Stimulated activated CD8-positive, alpha-beta memory T cell treated with anti-CD3 and anti-CD28 coated beads, Interleukin-12 subunit alpha, Interleukin-12 subunit beta, amount 100 ng/mL, for 24 hours (primary cell): ENCODE results near the gene EIF1AD.
"Not testable (repeated sequence)": the region's sequence is repeated elsewhere in the genome, so short reads cannot be mapped to it uniquely, and the experiment has no call there.

Experiments used
- DNase-seq: peaks from one replicate; pipeline ENCODE4 v3.0.0-alpha.2; 2020; ENCODE audit errors: extremely low read depth

EIF1AD gene, protein sequence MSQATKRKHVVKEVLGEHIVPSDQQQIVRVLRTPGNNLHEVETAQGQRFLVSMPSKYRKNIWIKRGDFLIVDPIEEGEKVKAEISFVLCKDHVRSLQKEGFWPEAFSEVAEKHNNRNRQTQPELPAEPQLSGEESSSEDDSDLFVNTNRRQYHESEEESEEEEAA

DNA sequence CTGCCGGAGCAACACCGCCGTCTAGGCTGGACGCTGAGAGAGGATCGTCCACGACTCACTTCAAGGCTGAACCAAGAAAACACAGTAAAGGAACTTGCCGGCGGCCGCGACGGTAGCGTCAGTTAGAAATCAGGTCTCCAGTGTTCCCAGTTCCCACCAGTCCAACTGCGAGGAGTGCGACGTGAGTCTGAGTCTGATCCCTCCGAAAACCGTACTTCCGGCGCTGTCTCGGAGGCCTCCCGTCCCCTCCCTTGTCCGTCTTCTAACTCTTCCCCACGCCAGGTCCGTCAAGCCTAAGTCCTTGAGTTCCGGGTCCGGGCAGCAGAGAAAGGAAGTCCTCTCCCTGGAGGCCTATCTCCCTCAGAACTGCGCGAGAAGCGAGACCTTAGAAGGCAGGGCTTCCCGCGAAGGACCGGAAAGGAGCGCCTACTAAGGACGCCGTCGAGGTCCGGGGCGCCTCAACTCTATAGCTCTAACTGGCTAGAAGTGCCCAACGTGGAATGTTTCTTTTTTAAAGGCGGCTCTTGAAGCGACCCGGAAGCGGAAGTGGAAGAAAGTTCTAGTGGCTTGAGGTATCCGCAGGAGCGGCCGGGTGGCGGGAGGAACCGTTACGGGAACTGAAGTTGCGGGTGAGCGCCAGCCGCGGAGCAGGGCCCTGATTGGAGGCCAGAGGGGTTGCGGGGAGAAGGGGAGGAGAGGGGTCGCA is at the start of gene EIF1AD, which contains the start of gene BANF1:
TSS of gene EIF1AD (minus strand) at position 216 of the 706 bp plus-strand sequence. CDS start 1,768 bp downstream, outside the sequence.
TSS of gene BANF1 (plus strand) at position 562 of the 706 bp plus-strand sequence. CDS start 748 bp downstream, outside the sequence.
- DNase-seq, result peak; percentile 72

DNA sequence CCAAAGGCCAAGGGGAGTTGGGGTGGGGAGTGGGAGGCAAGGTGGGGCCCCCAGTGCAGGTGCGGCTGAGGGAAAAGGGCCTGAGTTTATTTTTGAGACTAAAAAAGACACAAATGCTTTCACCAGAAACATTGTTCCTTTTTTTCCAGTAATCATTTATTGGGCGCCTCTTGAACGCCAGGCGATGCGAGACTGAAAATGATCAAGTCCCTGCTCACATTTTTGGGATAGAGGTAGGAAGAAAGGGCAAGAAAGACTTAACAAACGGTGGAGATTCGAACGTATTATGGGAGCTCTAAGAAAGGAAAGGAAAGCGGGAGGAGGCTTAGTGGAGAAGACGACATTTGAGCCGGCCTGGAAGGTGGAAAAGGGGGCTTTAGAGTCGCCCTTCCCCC is 49.4 kb upstream of the EIF1AD start:
- DNase-seq, result no peak

DNA sequence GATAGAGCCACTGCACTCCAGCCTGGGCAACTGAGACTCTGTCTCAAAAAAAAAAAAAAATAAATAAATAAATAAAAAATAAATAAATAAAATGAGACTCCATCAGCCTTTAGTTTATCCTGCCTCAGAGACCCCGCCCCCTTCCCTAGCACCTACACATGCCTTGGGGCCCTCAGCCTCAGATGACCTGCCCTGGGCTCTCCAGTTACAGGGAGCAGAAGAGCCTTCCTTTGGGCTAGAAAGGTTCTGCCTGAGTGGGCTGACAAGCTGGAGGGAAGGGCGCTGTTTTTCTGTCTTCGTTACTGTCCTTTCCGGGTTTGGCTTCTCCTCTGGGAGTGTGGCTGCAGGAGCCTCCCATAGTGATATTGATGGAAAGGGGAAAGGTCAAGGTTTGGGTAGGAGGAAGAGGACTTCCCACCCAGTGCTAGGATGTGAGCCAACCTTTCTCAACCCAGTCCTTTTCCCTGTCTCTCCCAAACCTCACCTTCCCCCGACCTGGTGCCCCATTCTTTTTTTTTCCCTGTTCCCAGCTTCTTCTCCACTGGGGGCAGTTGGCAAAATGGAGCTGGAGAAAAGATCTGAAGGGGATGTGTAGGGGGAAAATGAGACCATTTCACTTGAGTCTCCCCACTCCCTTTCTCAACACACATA is 48.7 kb upstream of the EIF1AD start:
- no peak for DNase-seq

DNA sequence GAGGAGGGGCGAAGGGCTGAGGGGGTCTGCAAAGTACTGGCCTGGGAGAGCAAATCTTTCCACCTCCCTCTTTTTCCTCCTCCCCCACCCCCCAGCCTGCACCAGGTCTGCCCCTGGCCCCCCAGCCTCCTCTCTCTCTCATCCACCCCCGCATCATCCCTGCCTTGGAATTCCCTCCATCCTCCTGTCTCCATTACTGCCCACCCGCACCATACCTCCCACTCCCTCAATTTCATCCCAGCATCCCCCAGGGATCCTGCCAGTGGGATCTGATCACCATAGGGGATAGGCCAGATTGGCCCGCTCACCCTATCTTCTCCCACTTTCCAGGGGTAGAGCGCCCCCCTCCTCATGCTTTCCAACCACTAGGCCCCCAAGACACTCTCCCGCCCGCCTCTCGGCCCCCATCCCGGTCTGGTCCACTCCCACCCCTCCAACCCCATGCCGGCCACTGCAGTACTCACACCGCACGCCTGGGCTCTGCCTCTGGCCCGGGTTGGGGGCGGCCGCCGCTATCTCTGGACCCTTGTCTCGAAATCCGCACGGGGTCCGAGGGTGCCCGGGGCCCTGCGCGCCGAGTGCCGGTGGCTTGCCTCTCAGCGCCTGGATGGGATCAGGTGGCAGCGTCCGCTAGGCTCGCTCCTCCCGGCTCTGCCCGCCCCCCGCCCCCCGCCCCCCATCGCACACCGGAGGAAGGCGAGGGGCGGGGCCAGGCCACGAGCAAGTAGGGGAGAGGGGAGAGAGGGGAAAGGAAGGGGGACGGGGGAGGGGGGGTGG is 46.8 kb upstream of the EIF1AD start, which contains the start of gene GAL3ST3:
TSS of gene GAL3ST3 (minus strand) at position 615 of the 777 bp plus-strand sequence. CDS start 3,746 bp downstream, outside the sequence.
- DNase-seq, result no peak

DNA sequence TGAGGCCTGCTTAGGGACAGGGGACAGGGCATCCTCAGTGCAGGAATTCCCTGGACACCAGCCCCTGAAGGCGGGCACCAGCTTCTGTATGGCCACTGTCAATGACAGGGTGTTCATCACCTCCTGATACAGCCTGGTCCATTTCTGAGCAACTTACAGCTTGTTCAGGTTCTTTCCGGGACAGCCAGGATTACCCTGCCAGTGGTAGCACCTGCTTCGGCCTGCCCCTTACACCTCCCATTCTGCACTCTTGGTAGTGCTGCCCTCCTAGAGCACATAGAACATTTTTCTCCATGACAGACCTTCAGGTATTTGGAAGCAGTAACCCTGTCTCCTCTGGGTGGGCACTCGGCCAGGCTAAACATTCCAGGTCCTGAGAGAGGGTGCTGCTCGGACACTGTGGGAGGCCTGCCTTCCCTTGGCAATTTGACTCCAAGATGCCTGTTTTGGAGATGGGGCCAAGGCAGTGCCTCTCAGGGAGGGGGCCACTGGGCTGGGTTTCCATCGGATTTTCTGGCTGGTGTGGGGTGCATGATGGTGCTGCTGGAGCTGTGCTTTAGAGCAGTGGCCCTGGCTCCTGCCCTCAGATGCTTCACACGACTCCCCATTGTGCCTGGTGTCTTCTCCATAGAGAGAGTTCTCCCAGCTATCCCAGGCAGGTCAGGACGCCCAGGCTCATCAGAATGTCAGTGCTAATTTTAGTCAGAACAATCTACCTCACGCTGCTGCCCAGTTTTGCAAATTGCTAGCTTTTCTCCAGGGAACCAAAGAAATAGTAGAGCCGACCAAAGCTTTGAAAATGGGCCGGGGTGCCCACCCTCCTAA is 45.8 kb upstream of the EIF1AD start:
- DNase-seq, result no peak

DNA sequence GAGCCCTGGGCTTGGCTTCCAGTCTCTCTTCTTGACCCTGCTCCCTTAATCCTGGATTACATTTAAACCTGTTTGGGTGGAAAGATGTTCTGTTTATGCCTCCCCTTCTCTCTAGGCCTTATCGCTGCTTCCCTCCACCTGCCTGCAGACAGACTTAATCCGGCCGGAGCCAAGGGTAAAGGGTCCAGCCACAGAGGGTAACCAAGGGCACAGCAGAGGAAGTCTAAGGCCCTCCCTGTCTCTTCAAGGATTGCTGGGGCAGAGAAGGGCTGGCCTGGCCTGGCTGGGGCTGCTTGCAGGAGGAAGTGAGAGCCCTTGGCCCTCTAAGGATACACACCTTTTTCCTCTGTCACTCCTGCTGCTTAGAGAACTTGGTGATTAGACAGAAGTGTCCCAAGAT is 44.9 kb upstream of the EIF1AD start:
- DNase-seq, result no peak

DNA sequence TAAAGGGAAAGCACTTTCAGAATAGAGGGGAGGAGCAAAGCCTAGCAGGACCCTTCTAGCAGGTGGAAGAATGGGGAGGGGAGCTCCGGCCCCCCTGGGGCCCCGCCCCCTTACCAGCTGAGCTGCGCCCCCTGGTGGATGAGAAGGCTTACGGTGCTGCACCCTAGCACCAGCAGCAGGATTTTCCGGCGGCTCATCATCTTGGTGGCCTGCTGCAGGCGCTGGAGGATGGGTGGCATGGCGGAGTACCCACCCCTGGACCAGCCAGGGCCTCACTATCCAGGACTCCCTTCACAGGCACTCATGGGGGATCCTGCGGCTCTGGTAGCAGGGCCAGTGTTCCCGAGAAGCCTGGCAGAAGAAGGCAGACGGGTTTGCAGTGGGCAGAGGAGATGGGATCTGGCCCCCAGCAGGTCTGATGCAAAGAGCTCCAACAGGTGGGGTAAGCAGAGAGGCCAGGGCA is 43.3 kb upstream of the EIF1AD start:
- DNase-seq, result peak; percentile 68

DNA sequence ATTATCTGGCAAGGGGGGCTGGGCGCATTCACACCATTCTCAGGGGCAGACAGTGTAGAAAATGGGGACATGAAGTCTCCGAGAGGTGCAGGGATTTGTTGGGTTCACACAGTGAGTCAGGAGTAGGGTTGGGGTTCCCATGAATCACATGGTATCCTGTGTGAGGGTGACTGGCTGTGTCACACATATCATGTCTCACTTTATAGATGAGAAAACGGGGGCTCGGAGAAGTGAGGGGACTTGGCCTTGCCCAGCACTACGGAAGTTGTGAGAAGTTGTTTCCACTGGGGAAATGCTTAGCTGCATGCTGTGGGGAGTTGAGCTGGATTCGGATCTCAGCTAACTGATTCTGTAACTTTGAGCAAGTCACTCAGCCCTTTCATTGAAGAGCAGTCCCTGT is 42.8 kb upstream of the EIF1AD start:
- DNase-seq, result no peak

DNA sequence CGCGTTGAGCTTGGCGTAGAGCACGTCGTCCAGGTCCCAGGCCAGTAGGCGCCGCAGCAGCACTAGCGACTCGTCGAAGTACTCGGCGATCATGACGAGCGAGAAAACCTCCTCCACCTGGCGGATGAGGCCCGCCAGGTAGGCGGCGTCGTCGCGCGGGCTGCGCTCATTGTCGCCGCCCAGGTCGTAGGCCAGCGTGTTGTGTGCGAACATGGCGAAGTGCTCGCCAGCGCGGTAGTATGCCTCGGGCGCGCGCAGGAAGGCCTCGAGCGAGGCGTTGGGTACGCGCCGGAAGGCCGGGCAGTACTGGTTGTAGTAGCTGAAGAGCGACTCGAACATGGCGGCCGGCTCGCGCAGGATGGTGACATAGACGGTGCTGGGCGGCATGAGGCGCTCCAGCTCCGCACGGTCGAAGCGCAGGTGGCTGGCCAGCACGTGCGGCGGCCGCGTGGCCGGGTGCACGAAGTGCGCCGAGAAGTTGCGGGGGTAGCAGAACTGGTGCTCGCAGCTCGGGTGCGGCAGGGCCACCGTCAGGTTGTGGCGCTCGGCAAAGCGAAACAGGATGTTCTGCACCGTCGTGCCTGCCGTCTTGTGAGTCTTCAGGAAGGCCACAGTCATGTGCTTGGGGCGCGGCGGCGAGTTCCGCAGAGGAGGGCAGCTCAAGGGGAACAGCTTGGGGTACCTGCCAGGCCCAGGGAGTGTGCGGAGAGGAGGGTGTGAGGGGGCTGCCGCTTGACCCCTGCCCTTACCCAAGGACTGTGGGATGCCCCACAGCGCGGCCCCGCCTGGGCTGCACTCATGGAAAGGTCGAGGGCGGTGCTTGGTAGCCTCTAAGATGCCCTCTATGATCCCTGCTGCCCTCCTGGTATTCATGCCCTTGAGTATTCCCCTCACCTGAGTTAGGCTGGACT is 41.3 kb upstream of the EIF1AD start:
- DNase-seq, result no peak

DNA sequence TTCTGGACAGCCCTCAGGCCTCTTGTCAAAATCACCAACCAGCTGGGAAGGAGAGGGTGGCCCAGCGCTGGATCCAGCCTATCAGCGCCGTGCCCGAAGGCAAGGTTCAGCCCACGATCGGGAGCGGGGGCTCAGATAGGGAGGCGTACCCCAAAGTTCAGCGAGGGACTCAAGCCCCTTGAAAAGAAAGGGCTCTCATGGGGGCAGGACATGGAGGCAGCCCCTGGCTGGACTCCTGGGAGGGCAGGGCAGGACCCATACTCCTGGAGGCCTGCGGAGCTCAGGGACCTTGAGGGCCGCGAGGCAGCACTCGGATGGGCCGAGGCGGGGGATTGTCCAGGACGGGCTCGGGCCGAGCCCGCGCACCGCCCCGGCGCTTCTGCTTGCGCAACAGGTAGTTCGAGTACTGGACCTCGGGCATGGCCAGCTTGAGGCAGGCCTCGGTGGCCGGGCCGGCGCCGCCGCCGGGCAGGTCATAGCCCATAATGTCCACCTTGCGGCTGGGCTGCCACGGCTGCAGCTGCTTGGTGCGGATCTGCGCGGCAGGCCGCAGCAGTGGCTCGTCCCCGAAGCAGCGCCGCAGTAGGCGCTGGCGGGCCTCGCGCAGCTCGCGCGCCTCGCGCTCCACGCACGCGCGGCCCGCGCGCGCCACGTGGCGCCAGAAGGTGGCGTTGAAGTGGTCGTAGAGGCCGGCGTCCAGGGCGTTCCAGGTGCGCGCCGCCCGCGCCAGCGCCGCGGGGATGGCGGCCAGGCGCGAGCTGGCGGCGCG is 40.5 kb upstream of the EIF1AD start:
- no peak for DNase-seq

DNA sequence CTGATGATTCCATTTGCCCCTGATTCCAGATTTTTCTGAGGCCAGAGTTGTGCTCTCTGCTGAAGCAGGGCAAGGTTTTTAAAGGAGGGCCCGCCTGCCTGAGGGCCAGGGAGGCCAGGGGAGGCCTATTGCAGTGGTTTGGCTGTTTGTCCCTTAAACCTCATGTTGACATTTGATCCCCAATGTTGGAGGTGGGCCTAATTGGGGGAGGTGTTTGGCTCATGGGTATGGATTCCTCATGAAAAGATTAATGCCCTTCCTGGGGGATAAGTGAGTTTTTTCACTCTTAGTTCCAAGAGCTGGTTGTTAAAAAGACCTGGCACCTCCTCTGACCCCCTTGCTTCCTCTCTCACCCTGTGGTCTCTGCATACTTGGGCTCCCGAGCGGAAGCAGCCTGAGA is 37.8 kb upstream of the EIF1AD start:
- DNase-seq, result no peak

DNA sequence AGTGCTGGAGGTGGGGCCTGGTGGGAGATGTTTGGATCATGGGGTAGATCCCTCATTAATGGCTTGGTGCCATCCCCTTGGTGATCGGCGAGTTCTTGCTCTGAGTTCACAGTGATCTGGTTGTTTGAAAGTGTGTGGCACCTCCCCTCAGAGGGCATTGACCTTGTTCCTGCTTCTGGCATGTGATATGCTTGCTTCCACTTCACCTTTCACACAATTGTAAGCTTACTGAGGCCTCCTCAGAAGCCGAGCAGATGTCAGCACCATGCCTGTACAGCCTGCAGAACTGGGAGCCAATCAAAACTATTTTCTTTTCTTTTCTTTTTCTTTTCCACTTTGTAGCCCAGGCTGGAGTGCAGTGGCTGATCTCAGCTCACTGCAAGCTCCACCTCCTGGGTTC is 35.4 kb upstream of the EIF1AD start:
- no peak for DNase-seq

DNA sequence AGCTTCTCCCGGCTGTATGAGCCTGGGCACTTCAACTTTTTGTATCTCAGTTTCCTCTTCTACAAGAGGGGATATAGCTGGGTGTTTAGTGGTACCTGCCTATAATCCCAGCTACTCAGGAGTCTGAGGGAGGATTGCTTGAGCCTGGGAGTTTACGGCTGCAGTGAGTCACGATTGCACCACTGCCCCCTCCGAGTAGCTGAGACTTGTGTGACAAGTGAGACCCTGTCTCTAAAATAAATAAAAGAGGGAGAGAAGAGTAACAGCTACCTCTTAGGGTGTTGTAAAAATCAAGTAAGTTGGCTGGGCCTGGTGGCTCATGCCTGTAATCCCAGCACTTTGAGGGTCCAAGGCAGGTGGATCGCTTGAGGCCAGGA is 34.4 kb upstream of the EIF1AD start:
- no peak for DNase-seq

DNA sequence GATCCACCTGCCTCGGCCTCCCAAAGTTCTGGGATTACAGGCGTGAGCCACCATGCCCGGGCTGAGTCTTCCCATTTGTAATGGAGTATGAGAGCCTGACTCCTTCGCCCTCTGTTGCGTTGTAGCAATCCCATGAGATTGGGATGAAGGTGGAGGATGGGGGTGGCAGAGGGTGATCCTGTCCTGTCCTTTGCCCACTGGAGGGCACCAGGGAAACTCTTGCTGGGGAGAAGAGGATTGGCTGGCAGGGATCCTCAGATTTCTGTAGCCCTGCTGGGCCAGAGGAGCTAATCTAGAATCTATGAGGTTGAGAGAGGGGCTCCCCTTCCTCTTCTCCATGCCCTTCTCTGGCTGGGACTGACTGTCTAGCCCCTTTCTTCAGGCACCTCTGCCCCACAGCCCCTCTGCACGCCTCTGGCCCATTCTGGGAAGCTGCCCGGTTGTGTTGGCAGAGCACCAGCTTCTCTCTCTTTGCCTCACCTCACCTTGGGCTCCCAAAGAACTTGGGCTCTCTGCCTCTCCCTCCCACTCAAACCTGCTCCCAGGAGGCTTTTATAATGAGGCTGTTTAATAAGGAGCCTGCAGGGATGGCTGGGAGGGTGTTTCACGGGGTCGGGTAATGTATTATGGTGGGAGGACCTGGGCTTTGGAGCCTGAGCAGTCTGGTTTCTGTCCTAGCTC is 33.8 kb upstream of the EIF1AD start:
- DNase-seq, result no peak

DNA sequence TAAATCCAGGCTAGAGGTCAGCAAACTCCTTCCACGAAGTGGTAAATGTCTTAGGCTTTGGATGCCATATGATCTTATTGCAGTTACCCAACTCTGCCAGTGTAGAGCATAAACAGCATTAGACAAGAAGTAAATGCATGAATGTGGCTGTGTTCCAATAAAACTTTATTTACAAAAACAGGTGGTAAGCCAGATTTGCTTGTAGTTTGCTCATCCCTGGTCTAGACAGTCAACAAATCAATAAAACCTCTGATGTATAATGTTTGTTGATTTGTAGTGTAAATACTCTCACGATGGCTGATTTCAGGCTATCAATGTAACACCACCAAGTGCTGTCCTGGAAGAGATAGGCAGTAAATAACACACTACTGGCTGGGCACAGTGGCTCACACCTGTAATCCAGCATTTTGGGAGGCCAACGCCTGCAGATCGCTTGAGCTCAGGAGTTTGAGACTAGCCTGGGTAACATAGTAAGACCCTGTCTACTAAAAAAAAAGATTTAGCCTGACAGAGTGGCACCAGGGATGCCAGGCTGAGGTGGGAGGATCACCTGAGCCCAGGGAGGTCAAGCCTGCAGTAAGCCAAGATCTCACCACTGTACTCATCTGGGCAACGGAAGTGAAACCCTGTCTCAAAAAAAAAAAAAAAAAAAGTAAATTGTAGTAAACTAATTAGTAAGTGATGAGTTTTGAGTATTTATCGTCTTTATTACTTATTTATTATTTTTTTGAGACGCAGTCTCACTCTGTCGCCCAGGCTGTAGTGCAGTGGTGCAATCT is 31.2 kb upstream of the EIF1AD start:
- no peak for DNase-seq

DNA sequence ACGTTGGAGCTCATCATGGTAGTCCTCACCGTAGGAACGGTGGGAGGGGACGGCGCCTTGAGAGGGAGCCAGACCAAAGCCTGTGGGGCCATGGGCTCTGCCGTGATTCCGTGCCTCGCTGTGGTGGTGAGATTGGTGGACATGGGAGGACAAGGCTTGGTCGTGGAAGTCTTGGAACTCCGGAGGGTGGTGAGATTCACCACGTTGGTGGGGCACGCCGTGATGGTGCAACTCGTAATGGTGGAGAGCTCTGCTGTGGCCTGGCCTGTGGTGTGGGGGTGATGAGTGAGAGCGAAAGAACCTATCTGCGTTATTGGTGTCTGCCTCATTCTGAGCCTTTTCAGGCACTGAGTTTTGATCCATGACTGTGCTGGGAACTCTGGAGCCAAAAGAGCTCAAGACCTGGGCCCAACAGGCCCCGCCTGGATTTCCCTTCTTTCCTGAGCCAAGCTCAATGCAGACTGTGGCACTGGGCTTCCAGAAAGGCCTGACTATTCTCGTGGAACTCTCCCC is 24.1 kb upstream of the EIF1AD start, which contains the start of gene CATSPER1:
TSS of gene CATSPER1 (minus strand) at position 463 of the 513 bp plus-strand sequence. CDS start at position 363, 100 bp downstream.
- DNase-seq, result no peak

DNA sequence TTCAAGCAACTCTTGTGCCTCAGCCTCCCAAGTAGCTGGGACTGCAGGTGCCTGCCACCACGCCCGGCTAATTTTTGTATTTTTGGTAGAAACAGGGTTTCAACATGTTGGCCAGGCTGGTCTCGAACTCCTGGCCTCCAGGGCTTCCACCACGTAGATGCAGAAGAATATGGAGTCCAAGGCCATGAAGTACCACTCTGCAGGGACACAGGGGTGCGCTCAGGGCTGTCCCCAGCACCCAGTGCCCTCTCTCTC is 21.2 kb upstream of the EIF1AD start:
- DNase-seq, result not testable (repeated sequence)
